UCSD-AML1 (cell line): ENCODE results near the gene RFX3.
A peak's percentile ranks its signal among the peaks of the same experiment; 100 is the strongest.

Source experiments
- DNase-seq: peaks from one replicate; lab custom pipeline; 2025; ENCODE audit not compliant: unreplicated experiment; lab: John Stamatoyannopoulos, UW

RFX3 gene

GRCh38 chr9:3478549-3478953 lies 47.2 kb downstream of the RFX3 start:
- DNase-seq, result no peak

DNA sequence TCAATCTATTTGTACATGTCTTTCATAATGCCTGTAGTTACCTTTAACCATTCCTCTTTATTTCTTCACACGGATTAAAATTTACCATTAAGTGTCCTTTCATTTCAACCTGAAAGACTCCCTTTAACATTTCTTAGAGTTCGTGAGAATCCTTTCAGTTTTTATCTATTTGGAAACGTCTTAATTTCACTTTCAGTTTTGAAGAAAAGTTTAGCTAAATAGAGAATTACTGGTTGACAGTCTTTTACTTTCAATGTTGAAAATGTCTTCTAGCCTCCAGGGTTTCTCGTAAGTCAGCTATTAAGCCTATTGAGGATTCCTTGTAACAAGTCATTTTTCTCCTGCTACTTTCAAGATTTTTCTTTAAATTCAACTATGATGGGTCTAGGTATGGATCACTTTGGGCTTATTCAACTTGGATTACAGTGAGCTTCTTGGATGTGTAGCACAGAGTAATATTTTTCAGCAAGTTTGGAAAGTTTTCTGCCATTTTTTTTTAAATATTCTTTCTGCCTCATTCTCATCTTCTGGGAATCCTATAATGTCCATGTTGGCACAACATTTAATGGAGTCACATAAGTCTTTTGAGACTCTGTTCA lies 48.5 kb downstream of the RFX3 start:
- no peak for DNase-seq

GRCh38 chr9:3475300-3476020 lies 50.3 kb downstream of the RFX3 start:
- no peak for DNase-seq

- no peak for DNase-seq
These were observed 51.0 kb downstream of the RFX3 start for GRCh38 chr9:3474821-3475220.

GRCh38 chr9:3473405-3473804 lies 52.4 kb downstream of the RFX3 start:
- DNase-seq, result no peak

GRCh38 chr9:3471883-3472282 lies 53.9 kb downstream of the RFX3 start:
- no peak for DNase-seq

- no peak for DNase-seq
These were observed 57.2 kb downstream of the RFX3 start for GRCh38 chr9:3468421-3469205.

GRCh38 chr9:3467593-3468219 lies 58.1 kb downstream of the RFX3 start:
- DNase-seq, result peak; percentile 40

GRCh38 chr9:3464033-3464638 lies 61.7 kb downstream of the RFX3 start:
- DNase-seq, result no peak

DNA sequence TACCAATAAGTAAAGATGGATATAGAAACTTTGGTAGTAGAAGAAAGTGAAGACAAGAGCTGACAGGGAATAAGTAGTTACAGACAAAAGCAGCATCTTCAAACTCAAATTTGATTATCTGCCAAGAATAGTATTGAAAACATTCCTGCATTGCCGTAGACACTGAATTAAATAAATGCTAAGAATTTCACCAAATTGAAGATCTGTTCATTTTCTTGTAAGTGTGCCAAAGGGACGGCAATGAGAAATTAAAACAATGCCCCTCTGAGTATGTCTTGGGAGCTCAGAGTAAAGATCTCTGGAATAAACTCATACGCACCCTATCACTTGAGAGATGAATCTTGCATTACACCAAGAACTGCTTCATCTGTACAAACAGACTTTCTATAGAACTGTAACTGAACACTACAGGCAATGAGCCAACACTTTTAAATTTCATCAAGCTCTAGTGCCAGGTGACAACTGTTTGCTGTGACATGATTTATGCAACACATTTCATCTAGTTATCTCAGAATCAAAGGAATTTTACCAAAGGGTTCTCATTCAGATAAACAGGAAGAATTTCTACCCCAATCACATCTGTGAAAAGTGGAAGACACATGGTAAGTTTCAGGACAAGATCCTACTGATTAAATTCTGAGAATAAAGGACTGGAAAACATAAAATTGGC lies 66.9 kb downstream of the RFX3 start:
- DNase-seq, result no peak

DNA sequence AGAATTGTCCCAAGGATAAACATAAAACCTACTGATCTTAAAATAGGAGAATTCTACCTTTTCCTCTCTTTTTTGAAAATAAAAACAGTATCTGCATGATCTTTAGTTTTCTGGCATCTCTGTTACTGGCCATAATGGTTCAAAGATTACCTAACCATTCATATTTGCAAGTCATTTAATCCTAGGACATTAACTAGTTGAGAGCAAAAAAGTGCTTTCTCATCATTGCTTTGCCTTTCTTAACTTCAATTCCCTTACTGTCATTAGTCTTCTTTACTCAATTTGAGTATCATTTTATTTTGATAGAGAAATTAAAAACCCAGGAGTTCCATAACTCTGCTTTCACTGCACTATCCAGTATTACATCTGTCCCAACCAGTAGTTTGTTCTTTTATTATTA lies 68.6 kb downstream of the RFX3 start:
- no peak for DNase-seq

DNA sequence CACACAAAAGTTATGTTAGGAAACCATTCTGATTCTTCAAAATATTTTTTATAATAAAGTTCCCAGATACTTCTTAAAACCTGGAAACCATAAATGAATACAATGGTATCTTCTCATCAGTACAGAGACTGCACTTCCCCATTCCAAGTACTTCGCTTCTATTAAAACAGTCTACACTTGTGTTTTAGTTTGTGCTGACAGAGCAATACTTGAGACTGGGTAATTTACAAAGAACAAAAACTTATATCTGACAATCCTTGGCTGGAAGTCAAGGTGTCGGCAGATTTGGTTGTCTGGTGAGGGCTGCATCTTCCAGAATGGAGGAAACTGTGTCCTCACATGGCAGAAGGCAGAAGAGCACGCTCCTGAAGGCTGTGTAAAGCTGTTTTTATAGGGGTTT lies 70.1 kb downstream of the RFX3 start:
- DNase-seq, result no peak

DNA sequence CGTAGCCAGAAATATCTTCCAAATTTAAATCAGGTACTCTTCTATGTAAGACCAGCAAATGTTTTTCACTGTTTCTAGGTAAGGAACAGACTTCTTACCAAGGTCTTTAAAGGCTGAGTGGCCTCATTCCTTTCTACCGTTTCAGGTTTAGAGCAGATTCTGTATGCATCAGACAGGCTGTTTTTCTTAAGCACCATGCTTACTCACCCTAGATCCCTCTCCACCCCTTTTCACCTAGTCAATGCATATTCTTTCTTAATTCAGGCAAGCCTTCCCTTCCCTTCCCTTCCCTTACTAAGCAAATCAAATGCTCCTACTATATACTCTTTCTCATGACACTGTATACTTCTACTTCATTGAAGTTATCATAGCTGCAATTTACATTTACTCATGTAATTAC lies 70.7 kb downstream of the RFX3 start:
- DNase-seq, result no peak

DNA sequence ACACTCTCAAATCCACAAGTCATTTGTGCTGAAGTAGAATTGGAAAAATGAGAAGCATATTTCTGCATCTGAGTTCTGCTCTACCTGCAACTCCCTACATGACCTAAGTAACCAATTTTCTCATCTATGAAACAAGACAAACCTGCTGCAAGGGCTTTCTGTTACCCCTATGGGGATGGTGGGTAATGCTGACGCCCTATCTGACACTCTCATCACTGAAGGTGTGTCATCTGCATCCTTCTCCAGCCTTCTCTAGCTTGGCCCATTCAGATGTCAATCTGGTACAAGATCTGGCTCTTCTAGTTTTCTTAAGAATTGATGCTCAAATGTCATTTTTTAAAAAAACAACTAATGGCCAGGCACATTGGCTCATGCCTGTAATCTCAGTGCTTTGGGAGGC lies 73.8 kb downstream of the RFX3 start:
- DNase-seq, result no peak

DNA sequence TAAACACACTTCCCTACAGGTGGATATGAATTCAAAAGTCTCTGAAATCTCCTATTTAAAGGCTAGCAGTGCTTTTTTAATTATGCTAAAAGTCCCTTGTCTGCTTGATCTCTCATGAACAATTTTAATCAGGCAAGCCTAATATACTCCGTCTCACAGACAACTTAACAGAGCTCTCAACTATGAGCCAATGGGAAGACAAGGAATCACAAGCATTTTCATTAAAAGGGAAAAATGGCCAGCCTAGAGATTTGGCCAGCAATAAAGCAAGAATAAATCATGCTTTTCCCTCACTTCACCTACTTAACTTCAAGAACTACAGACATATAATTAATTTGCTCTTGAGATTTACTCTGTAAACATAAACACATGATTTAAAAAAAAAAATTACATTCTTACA lies 78.0 kb downstream of the RFX3 start:
- no peak for DNase-seq

DNA sequence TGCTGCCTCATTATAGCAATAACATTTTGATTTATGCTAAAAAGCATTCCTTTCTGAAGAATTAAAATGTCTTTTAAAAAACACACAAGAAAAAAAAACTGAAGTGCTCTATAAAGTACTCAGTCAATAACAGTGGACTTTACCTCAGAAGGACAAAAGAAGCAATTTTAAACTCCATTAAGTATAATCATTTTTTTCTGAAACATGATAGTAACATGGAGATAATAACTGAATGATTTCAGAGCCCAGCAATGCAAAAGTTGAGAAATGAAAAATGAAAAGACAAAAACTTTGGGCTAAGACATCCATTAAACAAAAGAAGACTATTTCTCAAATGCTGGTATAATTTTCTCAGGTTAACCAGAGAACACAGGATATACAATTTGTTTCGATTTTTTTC lies 78.7 kb downstream of the RFX3 start:
- no peak for DNase-seq

DNA sequence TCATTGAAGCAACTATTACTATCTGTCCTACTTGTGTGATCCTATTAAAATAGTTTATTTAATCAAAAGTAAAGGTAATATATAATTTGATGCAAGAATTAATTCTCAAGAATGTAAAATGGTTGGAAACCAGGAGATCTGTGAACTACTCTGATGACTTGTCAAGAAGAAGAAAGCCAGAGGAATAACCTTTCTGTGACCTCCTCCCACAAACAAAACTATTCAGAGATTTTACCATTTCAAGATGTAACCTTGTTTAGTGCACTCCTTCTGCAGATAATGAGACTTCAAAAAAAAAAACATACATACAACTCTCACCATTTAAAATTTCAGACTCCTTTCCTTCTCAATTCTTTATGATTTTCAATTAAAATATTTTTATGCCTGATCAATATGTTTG lies 79.5 kb downstream of the RFX3 start:
- DNase-seq, result no peak

DNA sequence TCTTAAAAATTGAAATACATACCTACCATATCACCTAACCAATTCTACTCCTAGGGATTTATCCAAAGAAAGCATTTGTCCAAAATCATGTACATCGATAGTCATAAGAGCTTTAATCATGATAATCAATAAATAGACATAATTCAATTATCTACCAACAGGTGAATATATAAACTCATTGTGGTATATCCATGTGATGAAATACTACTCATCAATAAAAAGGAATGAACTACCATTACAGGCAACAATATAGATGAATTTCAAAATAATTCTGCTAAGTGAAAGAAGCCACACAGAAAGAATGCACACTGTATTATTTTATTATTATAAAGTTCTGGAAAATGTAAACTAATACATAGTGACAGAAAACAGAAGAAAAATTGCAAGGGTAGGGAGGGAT lies 81.8 kb downstream of the RFX3 start:
- no peak for DNase-seq

GRCh38 chr9:3441197-3441816 lies 84.5 kb downstream of the RFX3 start:
- peak; percentile 20 for DNase-seq

DNA sequence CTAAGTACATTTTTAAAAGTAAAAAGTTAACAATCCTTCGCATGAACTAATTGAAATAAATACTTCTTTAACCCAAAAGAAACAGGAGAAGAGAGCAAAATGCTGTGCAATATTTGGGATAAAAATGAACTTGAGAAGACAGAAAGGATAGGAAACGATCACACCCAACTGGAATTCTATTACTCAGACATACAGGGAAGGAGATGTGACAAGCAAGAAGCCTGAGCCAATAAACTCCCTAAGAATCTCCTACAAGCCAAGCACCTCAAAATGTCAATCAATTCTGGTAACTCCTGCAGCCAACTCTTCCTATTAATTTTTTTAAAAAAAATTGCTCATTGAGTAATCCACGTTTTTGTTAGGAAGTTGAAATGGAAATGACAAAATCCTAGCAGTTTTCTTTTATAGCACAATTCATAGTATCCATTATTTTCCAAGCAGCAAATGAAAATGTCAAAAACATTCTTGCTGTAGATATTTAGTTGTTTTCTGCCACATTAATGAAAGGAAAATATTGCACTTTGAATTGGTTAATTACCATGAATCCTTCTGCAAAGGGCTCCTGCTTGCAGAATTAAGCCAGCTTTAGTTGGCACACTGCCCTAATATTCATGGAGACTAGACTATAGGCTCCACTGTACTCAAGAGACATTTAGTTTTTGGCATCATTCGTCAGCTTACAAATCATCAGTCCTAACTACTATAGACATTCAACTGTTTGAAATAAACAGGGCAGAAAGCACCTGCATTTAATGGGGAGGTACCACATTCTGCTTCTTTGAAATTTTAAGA lies 89.0 kb downstream of the RFX3 start:
- no peak for DNase-seq
